Lung (tissue), 12 donors: ENCODE results near the gene GALNS. TPM values are rescaled to one million over a fixed set of nuclear protein-coding genes. Genes with fewer than 3 reads are reported as not detected.

Experiments
- ATAC-seq: fragments of 200-7000 bp; cut with Tn5 transposase; one replicate; pipeline ENCODE4 v1.9.1; 2020; ENCODE audit warnings: moderate number of reproducible peaks; ENCODE audit not compliant: insufficient read depth, low FRiP score
- DNase-seq, 3 donors: peaks; one replicate each; pipeline ENCODE4 v3.0.0-alpha.2; 2013 to 2017
- H3K27ac ChIP-seq, 2 donors: one replicate each; pipeline ENCODE4 v1.5.1; 2013; ENCODE audit warnings: mild to moderate bottlenecking in 2 of 2, moderate library complexity in 2 of 2, control low read depth in 1 of 2, inconsistent platforms in 1 of 2, low read depth in 1 of 2, low read length in 1 of 2
- H3K27me3 ChIP-seq, 3 donors: one replicate each; pipeline ENCODE4 v1.5.1; 2013; ENCODE audit warnings: low read length in 2 of 3; ENCODE audit not compliant: control insufficient read depth in 3 of 3, insufficient read depth in 3 of 3
- H3K36me3 ChIP-seq, 4 donors: one replicate each; pipeline ENCODE4 v1.5.1; 2013; ENCODE audit warnings: low read length in 4 of 4, mild to moderate bottlenecking in 1 of 4, moderate library complexity in 1 of 4; ENCODE audit not compliant: control insufficient read depth in 4 of 4, insufficient read depth in 4 of 4
- H3K4me1 ChIP-seq, 5 donors: one replicate each; pipeline ENCODE4 v1.5.1; 2013; ENCODE audit warnings: low read length in 5 of 5, mild to moderate bottlenecking in 2 of 5, moderate library complexity in 1 of 5; ENCODE audit not compliant: control insufficient read depth in 5 of 5, insufficient read depth in 5 of 5
- H3K4me3 ChIP-seq: one replicate; pipeline ENCODE4 v1.5.1; 2013; ENCODE audit warnings: mild to moderate bottlenecking, control low read depth, moderate library complexity
- H3K9ac ChIP-seq, 2 donors: one replicate each; pipeline ENCODE4 v1.5.1; 2013; ENCODE audit warnings: low read length in 2 of 2, control low read depth in 1 of 2; ENCODE audit not compliant: insufficient read depth in 1 of 2
- H3K9me3 ChIP-seq, 4 donors: one replicate each; pipeline ENCODE4 v1.5.1; 2013; ENCODE audit warnings: low read length in 3 of 4, mild to moderate bottlenecking in 1 of 4, moderate library complexity in 1 of 4; ENCODE audit not compliant: control insufficient read depth in 4 of 4, insufficient read depth in 3 of 4
- CTCF ChIP-seq: IDR thresholded peaks from 2 replicates; pipeline ENCODE4 v1.5.1; 2012; ENCODE audit warnings: mild to moderate bottlenecking; ENCODE audit errors: control extremely low read depth, extremely low read depth
- WGBS, 2 donors: extraction: QIAGEN DNeasy Blood & Tissue Kit; methylation state at CpG; one replicate each; pipeline ENCODE4 v1.1.7; 2013; 5-methylcytosine and 5-hydroxymethylcytosine counted together
- polyA plus RNA-seq, 2 donors: library from polyadenylated mRNA; stranded (reverse); fragments of 200-250 nt; gene quantifications; one replicate each; pipeline ENCODE4 v1.2.1, GENCODE V29; 2013
- total RNA-seq, 2 donors: library from RNA; depleted of rRNA in 1 of 2; stranded (reverse); fragments of >200 nt in 1 of 2; gene quantifications; one replicate each; pipeline ENCODE4 v1.2.1, GENCODE V29; 2014 to 2021
- donor health status: control.
- donor health status: control.
- donor health status: Bipolar disorder and iron deficiency.
- donor health status: healthy.
- donor health status: DM: yes; HTN: yes; CAD: no.

GALNS gene
- total and polyA plus RNA-seq, 4 donors = 21.4 to 61.9 (median 30.3) TPM

GRCh38 chr16:88838566-88838965 lies 18.2 kb downstream of the GALNS start:
- peaks cover 0 to 59% (median 9%) of the 10 kb centered on the region in 4 donors for H3K36me3 ChIP-seq
- no peak overlapping the region for H3K9ac ChIP-seq
- no peaks in the 10 kb centered on the region for H3K9me3 ChIP-seq
- H3K27me3 ChIP-seq = no peaks in the 10 kb centered on the region
- H3K4me1 ChIP-seq = no peaks in the 10 kb centered on the region
- H3K27ac ChIP-seq = no peak overlapping the region
- ATAC-seq = no peak
- no peak overlapping the region for H3K4me3 ChIP-seq
- no peak for DNase-seq
- no peak for TF ChIP-seq CTCF
- 88% methylated on average over 19 of the region's 19 CpGs for WGBS, 2 donors

- no peak overlapping the region for H3K27ac ChIP-seq
- H3K4me1 ChIP-seq = no peaks in the 10 kb centered on the region
- DNase-seq (no peak), ATAC-seq (no peak)
- H3K4me3 ChIP-seq = no peak overlapping the region
- no peaks in the 10 kb centered on the region for H3K27me3 ChIP-seq
- WGBS, 2 donors = 74 to 93% methylated on average over 20 of the region's 20 CpGs
- peaks cover 0 to 57% (median 9%) of the 10 kb centered on the region in 4 donors for H3K36me3 ChIP-seq
- TF ChIP-seq CTCF = no peak
- H3K9me3 ChIP-seq = no peaks in the 10 kb centered on the region
- no peak overlapping the region for H3K9ac ChIP-seq
Measured at GRCh38 chr16:88837806-88838205, 18.9 kb downstream of the GALNS start.

- Histone ChIP-seq H3K9ac (no peak overlapping the region), H3K4me3 (no peak overlapping the region), H3K27ac (no peak overlapping the region), H3K4me1 (no peaks in the 10 kb centered on the region), H3K9me3 (no peaks in the 10 kb centered on the region), H3K36me3 (peaks cover 0 to 53% (median 9%) of the 10 kb centered on the region in 4 donors), H3K27me3 (no peaks in the 10 kb centered on the region)
- DNase-seq (no peak), ATAC-seq (no peak)
- no peak for TF ChIP-seq CTCF
- WGBS, 2 donors = 91 to 95% methylated on average over 17 of the region's 17 CpGs
Measured at GRCh38 chr16:88836791-88837190, 20.0 kb downstream of the GALNS start.

GRCh38 chr16:88835818-88836217 lies 20.9 kb downstream of the GALNS start:
- no peak for TF ChIP-seq CTCF
- Histone ChIP-seq H3K27ac (no peak overlapping the region), H3K4me3 (no peak overlapping the region), H3K4me1 (peaks cover 0 to 2% (median 0%) of the 10 kb centered on the region in 5 donors), H3K27me3 (no peaks in the 10 kb centered on the region), H3K9ac (no peak overlapping the region), H3K9me3 (no peaks in the 10 kb centered on the region), H3K36me3 (peaks cover 0 to 47% (median 9%) of the 10 kb centered on the region in 4 donors)
- ATAC-seq (no peak), DNase-seq (no peak)
- WGBS, 2 donors = 90 to 97% methylated on average over 33 of the region's 33 CpGs
